NCI-H1436 (cell line): Measurements from ENCODE around the gene KNDC1.
A peak's percentile ranks its signal among the peaks of the same experiment; 100 is the strongest.

Source experiments
- DNase-seq: peaks from one replicate; lab custom pipeline; 2025; lab: John Stamatoyannopoulos, UW

The KNDC1 gene

DNA sequence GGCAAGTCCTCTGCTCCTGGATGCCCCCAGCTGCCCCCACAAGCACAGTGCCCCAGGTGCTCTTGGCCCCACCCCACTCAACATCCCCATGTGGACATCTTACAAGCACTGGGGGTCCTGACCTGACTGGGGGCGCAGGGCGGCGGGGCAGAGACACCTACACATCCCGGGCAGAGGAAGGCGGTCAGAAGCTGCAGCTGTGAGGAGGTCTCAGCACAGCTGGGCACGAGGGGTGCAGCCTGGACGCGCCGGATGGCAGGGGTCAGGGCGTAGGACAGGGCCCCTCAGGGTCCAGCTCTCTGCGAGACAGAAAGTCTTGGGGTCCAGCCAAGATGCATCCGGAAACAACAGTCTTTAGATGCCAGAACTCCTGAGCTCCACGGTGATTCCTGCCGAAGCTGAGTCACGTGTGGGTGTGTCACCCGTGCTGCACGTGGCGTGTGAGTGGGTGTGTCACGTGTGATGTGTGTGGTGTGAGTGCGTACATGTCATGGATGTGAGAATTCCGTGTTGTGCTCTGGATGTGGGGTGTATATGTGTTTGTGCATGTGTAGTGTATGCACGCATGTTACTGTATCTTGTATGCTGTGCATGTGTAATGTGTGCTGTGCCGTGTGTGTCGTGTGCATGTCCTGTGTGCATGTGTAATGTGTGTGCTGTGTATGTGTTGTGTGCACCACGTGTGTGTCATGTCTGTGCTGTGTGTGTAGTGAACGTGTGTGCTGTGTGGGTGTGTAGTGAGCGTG, 82.8 kb downstream of the KNDC1 start:
- DNase-seq, result no peak

DNA sequence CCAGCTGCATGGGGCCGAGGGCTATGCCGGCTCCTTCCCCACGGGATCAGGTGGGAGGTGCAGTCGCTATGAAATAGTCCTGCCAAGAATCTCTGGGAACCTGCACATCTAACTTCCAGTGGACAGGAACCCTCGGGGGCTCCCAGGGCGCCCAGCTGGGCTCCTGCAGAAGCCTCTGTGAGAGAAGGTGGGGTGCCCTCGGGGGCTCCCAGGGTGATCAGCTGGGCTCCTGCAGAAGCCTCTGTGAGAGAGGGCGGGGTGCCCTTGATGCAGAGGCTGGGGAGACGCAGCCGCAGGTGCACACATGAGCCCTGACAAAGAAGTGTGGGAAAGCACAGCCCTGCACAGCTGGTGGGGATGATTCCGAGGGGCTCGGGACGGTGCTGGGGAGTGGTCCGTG, 83.6 kb downstream of the KNDC1 start:
- no peak for DNase-seq

DNA sequence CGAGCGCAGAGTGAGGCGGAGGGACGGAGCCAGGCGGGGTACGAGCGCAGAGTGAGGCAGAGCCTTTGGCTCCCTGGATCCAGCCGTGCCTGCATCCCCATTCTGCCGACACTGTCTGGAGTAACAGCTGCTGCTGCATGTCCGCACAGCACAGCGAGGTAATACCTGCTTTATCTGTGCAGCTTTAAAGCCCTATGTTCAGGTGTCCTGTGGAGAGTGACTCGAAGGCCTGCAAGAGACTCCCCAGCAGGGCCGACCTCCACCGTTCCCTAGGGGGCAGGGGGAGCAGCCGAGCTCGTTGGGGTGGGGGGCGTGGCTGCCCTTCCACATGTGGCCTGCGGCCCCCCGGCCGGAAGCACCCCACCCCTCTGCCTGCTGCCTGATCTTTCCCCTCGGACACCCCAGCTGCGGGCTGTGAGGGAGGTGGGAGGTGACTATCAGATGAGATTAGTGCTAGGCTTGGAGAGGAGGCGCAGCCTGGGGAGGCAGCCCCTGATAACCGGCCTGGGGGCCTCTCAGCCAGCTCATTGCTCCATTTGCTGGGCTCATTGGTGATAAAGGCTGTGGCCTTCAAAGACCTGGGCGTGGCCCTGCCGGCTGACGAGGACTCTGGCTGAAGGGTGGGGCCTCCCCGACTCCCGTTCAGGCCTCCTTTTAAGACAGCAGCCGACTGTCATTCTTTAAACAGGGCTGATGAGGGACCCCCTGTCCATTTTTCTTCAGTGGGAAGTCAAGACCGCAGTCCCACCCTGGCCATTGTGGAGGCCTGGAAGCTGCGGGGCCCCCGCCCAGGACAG, 85.6 kb downstream of the KNDC1 start:
- DNase-seq, result no peak

DNA sequence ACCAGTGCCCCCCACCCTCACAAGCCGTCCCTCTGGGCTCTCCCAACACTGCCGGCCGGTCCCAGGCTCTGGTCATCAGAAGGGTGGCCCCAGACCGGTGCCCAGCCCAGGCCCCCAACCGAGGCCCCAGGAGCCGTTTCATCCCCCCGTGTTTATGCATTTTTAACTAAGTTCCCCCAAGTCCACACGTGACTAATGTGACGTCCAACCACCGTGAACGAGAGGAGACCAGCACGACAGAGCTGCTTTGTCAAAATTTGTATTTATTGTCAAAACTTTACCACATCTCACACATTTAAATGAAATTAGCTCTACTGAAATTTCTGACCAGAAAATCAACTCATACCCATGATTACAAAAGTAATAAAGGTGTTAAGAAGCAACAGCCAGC, 86.2 kb downstream of the KNDC1 start:
- DNase-seq, result no peak

DNA sequence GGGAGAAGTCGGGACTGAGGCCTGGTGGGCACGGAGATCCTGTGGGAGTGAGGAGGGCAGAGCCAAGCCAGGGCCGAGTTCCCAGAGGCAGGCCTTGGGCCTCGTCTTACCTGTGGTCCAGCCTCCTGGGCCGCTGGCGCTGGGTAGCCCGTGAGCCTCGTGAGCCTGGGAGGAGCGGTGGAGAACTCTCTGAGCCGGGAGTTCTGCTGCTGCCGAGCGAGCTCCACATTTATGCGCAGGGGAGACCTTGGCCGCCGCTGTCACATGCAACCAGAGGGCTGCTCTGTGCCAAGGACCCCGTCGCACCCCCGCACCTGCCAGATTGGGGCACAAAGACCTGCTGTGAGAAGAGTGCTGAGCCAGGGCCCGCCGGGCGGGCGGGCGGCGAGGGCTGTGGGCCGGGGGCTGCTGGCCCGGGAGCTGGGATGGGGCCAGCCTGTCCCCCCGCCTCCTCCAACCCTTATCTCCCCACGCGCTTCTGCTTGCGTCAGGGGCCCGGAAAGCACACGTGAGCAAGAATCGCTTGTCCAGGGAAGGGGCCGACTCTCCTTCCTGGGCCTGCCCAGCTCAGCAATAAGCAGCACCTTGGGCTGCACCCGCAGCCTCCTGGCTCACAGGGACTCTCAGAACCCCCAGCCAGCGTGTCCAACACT, 87.8 kb downstream of the KNDC1 start:
- no peak for DNase-seq

DNA sequence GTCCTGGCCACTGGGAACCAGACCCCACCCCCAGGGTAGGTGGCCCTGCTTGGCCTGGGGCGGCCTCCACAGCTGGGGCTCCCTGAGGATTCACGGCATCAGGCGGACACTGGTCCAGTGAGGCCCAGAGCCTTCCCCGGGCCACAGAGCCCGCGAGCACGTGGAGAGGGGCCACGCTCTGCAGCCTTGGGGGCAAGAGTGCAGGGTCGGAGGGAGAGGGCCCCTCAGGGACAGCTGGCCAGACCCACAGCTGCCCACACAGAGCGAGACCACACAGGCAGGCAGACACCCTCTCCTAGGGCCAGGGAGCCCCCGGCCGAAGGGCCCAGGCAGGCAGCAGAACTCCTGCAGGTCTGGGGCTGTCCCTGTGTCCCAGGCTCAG, 88.3 kb downstream of the KNDC1 start:
- DNase-seq, result no peak

DNA sequence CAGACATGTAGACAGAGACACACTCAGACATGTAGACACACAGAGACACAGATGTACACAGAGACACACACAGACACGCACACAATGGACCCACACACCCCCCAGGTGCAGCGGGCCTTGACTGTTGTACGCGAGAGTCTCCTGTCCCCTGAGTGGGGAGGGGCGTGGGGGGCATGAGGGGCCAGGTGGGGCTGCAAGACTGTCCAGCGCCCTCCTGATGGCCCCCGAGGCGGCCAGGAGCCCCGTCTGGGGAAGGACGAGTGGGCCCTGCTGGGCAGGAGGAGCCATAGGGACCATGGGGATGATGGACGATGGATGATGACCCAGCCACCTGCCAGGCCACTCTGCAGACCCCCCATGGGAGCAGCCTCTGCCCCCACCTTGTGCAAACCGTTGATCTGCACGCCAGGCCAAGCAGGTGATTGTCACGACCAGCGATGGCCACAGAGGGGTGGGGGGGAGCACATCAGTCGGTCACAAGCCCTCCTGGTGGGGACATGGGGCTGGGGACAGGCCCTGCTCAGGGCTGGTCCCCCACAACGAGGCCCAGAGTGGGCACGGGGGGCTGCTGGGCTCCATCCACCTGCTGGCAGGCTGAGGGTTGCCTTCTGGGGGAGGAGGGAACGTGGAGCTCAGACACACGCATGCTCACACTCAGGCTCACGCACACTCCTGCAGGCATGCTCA, 89.2 kb downstream of the KNDC1 start:
- DNase-seq, result no peak

DNA sequence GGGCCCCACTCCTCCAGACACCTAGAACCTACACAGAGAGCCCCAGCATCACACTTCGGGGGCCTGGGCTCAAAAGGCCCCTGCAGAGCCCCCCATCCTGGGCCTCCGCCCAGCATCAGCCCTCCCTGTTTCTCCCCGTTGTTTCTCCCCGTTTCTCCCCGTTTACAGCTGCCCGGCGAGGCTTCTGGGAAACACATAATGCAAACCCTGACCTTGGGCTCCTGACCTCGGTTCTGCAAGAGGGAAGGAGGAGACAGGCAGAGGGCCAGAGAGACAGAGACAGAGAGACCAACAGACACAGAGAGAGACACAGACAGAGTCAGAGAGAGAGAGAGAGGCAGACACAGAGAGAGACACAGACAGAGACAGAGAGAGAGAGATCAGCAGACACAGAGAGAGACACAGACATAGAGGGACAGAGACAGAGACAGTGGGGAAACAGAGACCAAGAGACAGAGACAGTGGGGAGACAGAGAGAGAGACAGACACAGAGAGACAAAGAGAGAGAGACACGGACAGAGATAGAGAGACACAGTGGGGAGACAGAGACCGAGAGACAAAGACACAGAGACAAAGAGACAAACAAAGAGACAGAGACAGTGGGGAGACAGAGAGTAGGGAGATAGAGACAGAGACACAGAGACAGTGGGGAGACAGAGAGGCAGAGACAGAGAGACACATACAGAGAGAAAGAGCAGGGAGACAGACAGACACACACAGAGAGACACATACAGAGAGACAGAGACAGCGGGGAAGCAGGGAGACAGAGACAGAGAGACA, 90.1 kb downstream of the KNDC1 start:
- no peak for DNase-seq

DNA sequence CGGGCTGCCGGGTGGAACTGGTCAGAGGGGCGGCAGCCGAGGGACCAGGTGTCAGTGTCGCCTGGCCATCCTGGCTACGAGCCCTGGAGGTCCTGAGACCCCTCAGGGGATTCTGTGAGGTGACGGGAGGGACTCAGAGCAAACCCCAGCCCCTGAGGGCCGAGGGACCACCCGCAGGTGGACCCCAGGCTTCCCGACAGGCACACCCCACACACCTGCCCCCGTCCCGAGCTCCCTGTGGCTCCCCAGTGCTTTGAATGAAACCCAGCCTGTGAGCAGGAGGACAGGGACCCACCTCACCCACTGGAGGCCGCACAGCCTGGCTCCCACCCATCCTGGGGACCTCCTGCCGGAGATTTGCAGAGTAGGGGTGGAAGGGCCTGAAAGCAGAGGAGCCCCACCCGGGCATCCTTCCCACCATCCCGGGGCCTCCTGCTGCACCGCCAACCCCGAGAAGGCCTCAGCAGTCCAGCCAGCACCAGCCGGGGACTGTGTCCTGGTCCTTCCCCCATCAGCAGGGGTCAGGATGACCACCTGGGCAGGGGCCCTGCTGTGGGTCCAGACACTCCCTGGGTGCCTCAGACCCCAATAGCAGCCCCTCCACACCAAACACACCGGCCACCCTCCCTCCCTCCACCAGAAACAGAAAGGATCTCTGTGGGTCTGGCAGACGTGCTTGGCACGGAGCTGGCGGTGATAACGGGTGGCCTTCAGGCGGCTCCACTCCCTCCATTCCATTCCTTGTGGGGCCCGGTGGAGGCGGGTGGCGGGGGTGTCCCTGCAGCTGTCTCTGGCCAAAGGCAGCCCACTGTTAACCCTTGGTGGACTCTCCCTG, 91.6 kb downstream of the KNDC1 start:
- no peak for DNase-seq

DNA sequence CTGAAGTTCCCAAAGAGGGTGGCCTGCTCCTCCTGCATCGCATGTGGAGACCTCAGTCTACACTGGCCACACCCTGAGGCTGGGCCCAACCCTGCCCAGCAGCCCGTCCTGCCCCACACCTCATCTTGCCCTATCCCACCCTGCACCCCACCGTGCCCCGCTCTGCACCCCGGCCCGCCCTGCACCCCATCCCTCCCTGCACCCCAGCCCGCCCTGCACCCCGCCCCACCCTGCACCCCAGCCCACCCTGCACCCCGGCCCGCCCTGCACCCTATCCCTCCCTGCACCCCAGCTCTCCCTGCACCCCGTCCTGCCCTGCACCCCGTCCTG, 92.2 kb downstream of the KNDC1 start:
- no peak for DNase-seq

DNA sequence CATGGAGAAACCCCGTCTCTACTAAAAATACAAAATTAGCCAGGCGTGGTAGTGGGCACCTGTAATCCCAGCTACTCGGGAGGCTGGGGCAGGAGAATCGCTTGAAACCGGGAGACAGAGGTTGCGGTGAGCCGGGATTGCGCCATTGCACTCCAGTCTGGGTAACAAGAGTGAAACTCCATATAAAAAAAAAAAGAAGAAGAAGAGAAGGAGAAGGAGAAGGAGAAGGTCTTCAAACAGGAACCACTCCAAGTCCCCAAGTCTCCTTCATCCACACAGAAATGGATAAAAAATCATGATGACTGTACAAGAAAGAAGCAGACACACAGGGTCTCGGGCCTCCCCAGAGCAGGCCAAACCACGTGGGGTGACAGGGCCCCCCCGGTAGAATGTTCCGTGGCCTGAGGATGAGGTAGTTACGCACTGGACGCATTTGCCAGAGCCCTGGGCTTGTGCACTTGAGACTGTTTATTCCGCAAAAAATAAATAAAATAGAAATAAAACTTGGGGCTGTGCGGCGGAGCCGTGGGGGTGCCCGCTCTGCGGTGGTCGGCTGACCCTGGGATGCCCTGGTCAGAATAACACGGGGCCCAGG, 93.4 kb downstream of the KNDC1 start:
- DNase-seq, result no peak

DNA sequence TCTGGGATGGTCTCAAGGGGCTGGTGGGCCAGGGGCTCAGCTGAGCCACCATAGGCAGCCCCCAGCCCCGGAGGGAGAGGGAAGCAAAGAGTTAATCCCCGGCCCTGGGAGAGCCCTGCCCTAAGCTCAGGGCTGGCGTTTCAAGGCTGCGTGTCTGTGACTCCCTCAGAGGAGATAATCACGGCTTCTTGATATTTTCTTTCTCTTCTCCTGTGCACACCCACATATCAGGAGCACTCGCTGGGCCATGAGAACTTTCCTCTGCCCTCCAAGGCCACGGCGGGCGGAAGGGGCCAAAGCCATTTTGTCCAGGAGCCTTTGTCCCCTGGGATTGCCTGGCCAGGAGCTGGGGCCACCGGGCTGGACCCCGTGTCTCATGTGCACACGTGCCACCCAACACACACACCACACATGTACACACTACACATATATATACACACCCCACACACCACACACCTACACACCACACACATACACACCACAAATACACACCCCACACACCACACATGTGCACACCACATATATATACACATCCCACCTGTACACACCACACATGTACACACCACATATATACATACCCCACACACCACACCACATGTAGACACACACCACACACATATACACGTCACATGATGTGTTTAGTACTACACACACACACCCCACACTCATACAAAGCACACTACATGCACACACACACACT, 94.6 kb downstream of the KNDC1 start:
- no peak for DNase-seq

DNA sequence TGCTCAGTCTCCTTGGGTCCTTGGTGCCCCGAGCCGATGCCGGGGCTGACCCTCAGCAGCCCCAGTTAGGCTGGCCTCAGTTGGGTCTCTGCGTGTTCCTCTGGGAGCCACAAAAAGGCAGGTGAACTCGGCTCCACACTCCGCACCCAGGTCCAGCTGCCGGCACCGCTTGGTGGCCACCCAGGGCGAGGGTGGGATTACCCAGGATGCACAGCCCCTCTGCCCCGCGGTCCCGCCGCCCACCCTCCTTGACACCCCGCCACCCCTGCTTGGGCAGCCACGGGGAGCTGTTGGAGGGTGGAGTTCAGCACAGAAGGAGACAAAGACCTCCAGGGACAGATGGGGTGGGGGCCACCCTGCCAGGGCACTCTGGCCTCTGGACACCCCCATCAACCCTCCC, 95.3 kb downstream of the KNDC1 start:
- no peak for DNase-seq

DNA sequence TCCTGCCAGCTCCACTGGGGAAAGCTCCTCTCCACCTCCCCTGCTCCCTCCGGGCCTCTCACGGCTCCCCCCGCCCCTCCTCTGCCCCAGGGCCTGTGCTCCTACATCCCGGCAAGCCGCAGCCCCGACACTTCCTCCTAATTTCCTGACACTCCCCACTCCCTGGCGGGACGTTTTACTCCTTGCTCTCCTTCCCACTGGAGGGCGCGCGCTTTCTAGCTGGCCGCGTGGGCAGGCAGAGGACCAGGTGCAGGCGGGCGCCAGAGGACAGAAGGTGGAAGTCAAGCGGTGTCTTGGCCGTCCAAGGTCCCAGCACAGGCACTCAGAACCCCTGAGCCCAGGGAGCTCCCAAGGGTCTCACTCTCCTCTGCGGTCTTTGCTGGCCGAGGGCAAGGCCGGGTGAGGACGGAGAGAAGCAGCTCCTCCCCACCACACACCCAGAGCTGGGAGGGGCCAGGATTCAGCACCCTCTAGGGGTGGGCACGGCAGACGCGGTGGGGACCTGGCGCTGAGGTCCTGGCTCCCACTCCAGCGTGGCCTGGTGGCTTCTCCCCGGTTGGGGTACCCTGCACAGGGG, 97.6 kb downstream of the KNDC1 start:
- peak; percentile 64 for DNase-seq

DNA sequence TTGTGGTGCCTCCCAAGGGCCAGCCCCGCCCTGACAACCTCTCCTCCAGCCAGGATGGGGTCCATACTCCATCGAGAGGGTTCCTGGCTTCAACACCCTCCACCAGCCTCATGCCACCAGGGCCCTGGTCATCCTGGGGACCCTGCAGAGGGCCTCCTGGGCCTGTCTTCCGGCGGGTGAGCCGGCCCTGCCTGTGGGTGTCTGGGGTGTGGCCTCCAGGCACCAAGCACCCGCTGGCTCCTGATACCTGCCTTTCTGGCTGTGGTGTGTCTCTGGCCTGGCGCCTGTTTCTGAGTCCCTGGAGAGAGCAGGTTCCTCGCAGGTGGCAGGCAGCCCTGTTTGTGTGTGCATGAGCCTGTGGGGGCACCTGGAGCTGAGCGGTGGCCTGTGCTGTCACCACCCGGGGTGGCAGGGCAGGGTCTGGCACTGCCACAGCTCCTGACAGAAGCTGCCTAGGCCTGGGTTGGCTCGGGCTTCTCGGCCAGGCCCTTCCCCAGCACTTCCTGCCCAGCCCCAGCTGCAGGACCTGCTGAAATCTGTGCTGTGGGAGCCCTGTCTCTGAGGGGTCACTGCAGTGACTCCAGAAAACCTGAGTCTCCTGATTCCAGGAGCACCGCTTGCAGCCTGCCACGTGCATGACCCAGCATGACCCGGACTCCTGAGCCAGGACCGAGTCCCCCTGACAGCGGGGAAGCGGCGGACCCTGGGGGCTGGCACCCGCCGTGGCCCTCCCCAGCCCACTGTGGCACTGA, 98.2 kb downstream of the KNDC1 start:
- DNase-seq, result peak; percentile 72

DNA sequence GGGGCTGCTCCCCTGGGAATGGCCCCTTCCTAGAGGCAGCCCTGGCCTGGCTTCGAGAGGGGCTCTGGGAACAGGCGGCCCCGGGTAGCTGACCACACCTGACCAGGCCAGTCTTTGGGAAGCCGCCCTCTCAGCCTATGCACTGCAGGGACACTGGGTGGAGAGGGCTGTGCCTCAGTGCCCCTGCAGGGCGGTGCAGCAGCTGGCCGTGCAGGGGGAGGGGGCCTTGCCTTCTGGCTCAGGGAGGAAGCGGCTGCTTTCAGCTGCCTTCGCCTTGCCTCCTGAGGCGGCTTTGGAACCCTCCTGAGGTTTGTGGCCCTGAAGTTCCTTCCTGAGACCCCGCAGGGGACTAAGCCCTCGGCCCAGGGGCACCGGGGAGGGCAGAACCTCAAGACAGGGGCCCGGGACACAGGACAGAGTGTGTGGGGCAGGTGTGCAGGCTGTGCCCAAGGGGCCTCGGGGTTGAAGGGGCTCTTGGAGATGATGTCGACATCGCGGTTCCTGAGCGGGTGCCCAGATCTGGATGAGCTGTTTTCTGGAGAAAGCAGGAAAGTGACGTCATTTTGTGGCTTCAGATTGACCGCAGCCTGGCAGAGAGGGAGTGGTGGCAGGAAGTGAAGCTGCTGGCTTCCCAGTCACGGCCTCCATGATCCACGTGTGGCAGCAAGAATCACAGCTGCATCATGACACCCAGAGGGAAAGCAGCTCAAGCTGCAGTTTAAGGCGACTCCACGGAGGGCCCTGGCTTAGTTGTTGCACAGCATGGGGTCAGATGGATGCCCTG, 99.0 kb downstream of the KNDC1 start:
- DNase-seq, result no peak

DNA sequence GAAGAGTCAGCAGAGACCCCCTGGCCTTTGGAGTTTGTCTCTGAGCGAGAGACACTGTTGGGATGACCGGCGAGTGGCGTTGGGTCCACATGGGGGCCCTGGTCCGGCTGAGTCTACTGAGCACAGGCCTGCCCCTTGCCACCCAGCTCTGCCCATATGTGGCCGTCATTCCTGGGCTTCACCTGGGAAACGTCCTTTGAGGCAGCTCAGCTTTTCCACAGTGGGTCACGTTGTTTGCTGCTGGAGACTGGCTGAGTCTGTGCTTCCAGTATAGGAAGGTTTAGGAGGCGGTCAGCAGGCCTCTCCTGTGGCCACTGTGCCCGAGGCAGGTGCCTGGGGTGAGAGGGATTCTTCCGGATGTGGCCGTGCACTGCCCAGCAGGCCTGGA, 99.6 kb downstream of the KNDC1 start:
- no peak for DNase-seq
